K562 (cell line): Measurements from ENCODE around the gene LAMB2. TPM values are rescaled to one million over a fixed set of nuclear protein-coding genes. Genes with fewer than 3 reads are reported as not detected.

Experiments
- AFF1 ChIP-seq, 2 experiments: fragments of 450-650 bp; IDR thresholded peaks; 2 replicates each; pipeline ENCODE4 v1.6.1; 2018; ENCODE audit warnings: mild to moderate bottlenecking in 2 of 2, low read depth in 1 of 2; ENCODE audit not compliant: partially characterized antibody in 2 of 2
- DIDO1 ChIP-seq: fragments of 450-650 bp; IDR thresholded peaks from 2 replicates; pipeline ENCODE4 v1.6.1; 2016; ENCODE audit warnings: low read depth, missing biosample characterization, missing genetic modification characterization
- DLX4 ChIP-seq: fragments of 250-450 bp; sonication (Bioruptor Pico); IDR thresholded peaks from 2 replicates; pipeline ENCODE4 v1.6.1; 2021; ENCODE audit warnings: mild to moderate bottlenecking
- DMBX1 ChIP-seq: fragments of 250-450 bp; sonication (Bioruptor Pico); IDR thresholded peaks from 2 replicates; pipeline ENCODE4 v1.8.0; 2022; ENCODE audit warnings: inconsistent platforms, mild to moderate bottlenecking, moderate library complexity, borderline replicate concordance
- FOXA3 ChIP-seq, 2 experiments: fragments of 450-650 bp in 1 of 2; sonication (generic) in 1 of 2; formaldehyde crosslinking; IDR thresholded peaks in 1 of 2; conservative IDR thresholded peaks in 1 of 2; 2 replicates each; pipeline versions ENCODE4 v1.4.0 to v1.8.0; 2020 to 2022; ENCODE audit warnings: mild to moderate bottlenecking in 2 of 2, missing genetic modification reagents in 1 of 2
- GABPB2 ChIP-seq: fragments of 250-450 bp; sonication (Bioruptor Pico); conservative IDR thresholded peaks from 2 replicates; pipeline ENCODE4 v1.5.1; 2021; ENCODE audit warnings: mild to moderate bottlenecking
- GATAD2A ChIP-seq: fragments of 450-650 bp; IDR thresholded peaks from 2 replicates; pipeline ENCODE4 v1.6.1; 2017
- L3MBTL2 ChIP-seq: fragments of 450-650 bp; IDR thresholded peaks from 2 replicates; pipeline ENCODE4 v1.6.1; 2016; ENCODE audit warnings: mild to moderate bottlenecking, moderate library complexity
- MAFG ChIP-seq: fragments of 450-650 bp; conservative IDR thresholded peaks from 2 replicates; pipeline ENCODE4 v1.6.1; 2016; ENCODE audit warnings: missing genetic modification characterization, missing compliant biosample characterization
- MNT ChIP-seq, 2 experiments: fragments of 450-650 bp; conservative IDR thresholded peaks; 2 replicates each; pipeline ENCODE4 v1.6.1; 2017; ENCODE audit warnings: mild to moderate bottlenecking in 2 of 2, moderate library complexity in 2 of 2
- PCBP2 ChIP-seq: fragments of 200-400 bp; formaldehyde crosslinking; IDR thresholded peaks from 2 replicates; pipeline ENCODE4 v1.6.1; 2018; ENCODE audit warnings: low read length, low read depth, mild to moderate bottlenecking, moderate library complexity; ENCODE audit not compliant: poor library complexity, severe bottlenecking
- POLR2G ChIP-seq: fragments of 200-400 bp; formaldehyde crosslinking; IDR thresholded peaks from 2 replicates; pipeline ENCODE4 v1.6.1; 2017; ENCODE audit warnings: low read depth, mild to moderate bottlenecking, antibody characterized with exemption, low read length, moderate library complexity
- POLR3A ChIP-seq: IDR thresholded peaks from 2 replicates; pipeline ENCODE4 v1.6.1; 2011; ENCODE audit warnings: borderline replicate concordance, mild to moderate bottlenecking, moderate library complexity; ENCODE audit not compliant: insufficient read length, insufficient read depth; ENCODE audit errors: extremely low read depth
- RBM15 ChIP-seq: fragments of 200-400 bp; formaldehyde crosslinking; IDR thresholded peaks from 2 replicates; pipeline ENCODE4 v1.6.1; 2018; ENCODE audit warnings: mild to moderate bottlenecking, low read length, moderate library complexity; ENCODE audit not compliant: insufficient read depth
- SIN3B ChIP-seq: fragments of 450-650 bp; IDR thresholded peaks from 2 replicates; pipeline ENCODE4 v1.6.1; 2017; ENCODE audit warnings: low read depth, mild to moderate bottlenecking, moderate library complexity
- TGIF2 ChIP-seq: sonication (generic); formaldehyde crosslinking; IDR thresholded peaks from 2 replicates; pipeline ENCODE4 v1.8.1; 2022; ENCODE audit warnings: mild to moderate bottlenecking, missing genetic modification reagents, moderate library complexity
- ZBTB5 ChIP-seq: fragments of 450-650 bp; IDR thresholded peaks from 2 replicates; pipeline ENCODE4 v1.6.1; 2017; ENCODE audit warnings: antibody characterized with exemption
- ZNF584 ChIP-seq: fragments of 200-800 bp; sonication (Bioruptor generic); IDR thresholded peaks from 2 replicates; pipeline ENCODE4 v1.6.1; 2016; ENCODE audit warnings: low read depth, mild to moderate bottlenecking, missing genetic modification characterization, missing compliant biosample characterization
- polyA plus RNA-seq, 8 experiments: library from polyadenylated mRNA; depleted of rRNA in 4 of 8; stranded (reverse) in 5 of 8; unstranded in 3 of 8; fragments of >200 nt; fragmentation: Nextera tagmentation in 2 of 8; fragmentation: Illumina TruSeq in 1 of 8; extraction: Ambion mirVana in 2 of 8; extraction: Trizol in 1 of 8; gene quantifications; 2 replicates each; pipeline versions ENCODE4 v1.2.1 to v1.2.3, GENCODE V29; 2011 to 2014; ENCODE audit warnings: inconsistent platforms in 1 of 8, missing spikeins in 1 of 8
- total RNA-seq, 7 experiments: library from RNA; depleted of rRNA in 6 of 7; stranded (reverse); fragments of >200 nt in 6 of 7; fragmentation: Illumina TruSeq in 2 of 7; extraction: Trizol in 2 of 7; gene quantifications; 2 replicates each; pipeline versions ENCODE4 v1.2.1 to v1.2.3, GENCODE V29; 2011 to 2021; ENCODE audit warnings: low replicate concordance in 1 of 7

Gene LAMB2
- total and polyA plus RNA-seq, 9 of the 15 experiments (the other 6 are each of a cell fraction or from before 2014, with no cell fraction given): 1.4 to 26.0 (median 16.2) TPM

- peak; percentile 89 to 92 for TF ChIP-seq MNT (conservative IDR thresholded peaks at IDR 0.05)
- no peak for TF ChIP-seq TGIF2 (CRISPR knock-in tag)
- no peak for TF ChIP-seq GABPB2 (CRISPR knock-in tag)
- no peak for TF ChIP-seq PCBP2
- TF ChIP-seq AFF1 (IDR thresholded peaks at IDR 0.05; ENCODE audit: low read depth in 1 of 2, partially characterized antibody in 2 of 2): no peak
- no peak for TF ChIP-seq POLR3A
- TF ChIP-seq DIDO1: no peak
- no peak for TF ChIP-seq DLX4 (CRISPR knock-in tag)
- no peak for TF ChIP-seq FOXA3 (CRISPR knock-in tag; conservative IDR thresholded peaks at IDR 0.05 in 1 of 2, IDR thresholded peaks at IDR 0.05 in 1 of 2)
- TF ChIP-seq RBM15: no peak
- TF ChIP-seq DMBX1 (CRISPR knock-in tag): no peak
- peak; percentile 82 for TF ChIP-seq POLR2G
- TF ChIP-seq L3MBTL2: peak; percentile 87
- no peak for TF ChIP-seq SIN3B
- TF ChIP-seq GATAD2A: 0 out of 2 replicates have a peak, but pooled peaks have one; percentile 78
- TF ChIP-seq ZNF584 (CRISPR knock-in tag): no peak
- no peak for TF ChIP-seq MAFG (tag)
- TF ChIP-seq ZBTB5: no peak
Observed at GRCh38 chr3:49171119-49171774, 38.4 kb upstream of the LAMB2 start, which contains the start of gene KLHDC8B (continued).
